ENCODE results near the gene CAGE1. TPM values are rescaled to one million over a fixed set of nuclear protein-coding genes. Genes with fewer than 3 reads are reported as not detected.

CAGE1 gene
- total and polyA plus RNA-seq, 2 experiments from 2014 or later = 0.09 to 0.66 TPM

GRCh38 chr6:7312616-7313504, 76.7 kb downstream of the CAGE1 start, which contains the start of gene SSR1:
Gene SSR1, minus strand, starts transcription at chr6:7313199. Its CDS starts 79 bp downstream, at chr6:7313120.
- TF ChIP-seq CTCF (IDR thresholded peaks at IDR 0.05; ENCODE audit: low read depth, low read length) = no peak
- Histone ChIP-seq H3K27ac (peak within 1 kb of the TSS; percentile 84), H3K4me1 (ENCODE audit: low read depth) (peaks cover 11% of the 10 kb centered on the region), H3K4me3 (peak within 1 kb of the TSS; percentile 86), H3K36me3 (peaks cover 8% of the 10 kb centered on the region), H3K9me3 (ENCODE audit: low read depth) (no peaks in the 10 kb centered on the region), H3K27me3 (no peaks in the 10 kb centered on the region)
- DNase-seq (ENCODE audit: low read depth in 1 of 2, low spot score in 1 of 2) = peak; percentile 98 to 99

- Histone ChIP-seq H3K27ac (peak overlapping the region; percentile 81), H3K9me3 (ENCODE audit: low read depth) (no peaks in the 10 kb centered on the region), H3K4me1 (ENCODE audit: low read depth) (peaks cover 11% of the 10 kb centered on the region), H3K36me3 (peaks cover 11% of the 10 kb centered on the region), H3K27me3 (no peaks in the 10 kb centered on the region), H3K4me3 (peak overlapping the region; percentile 86)
- peak in 1 of 2 donors; percentile 2 for DNase-seq (ENCODE audit: low read depth in 1 of 2, low spot score in 1 of 2)
- TF ChIP-seq CTCF (IDR thresholded peaks at IDR 0.05; ENCODE audit: low read depth, low read length) = no peak
Observed at GRCh38 chr6:7311917-7312615, 77.5 kb downstream of the CAGE1 start.

- H3K27me3 ChIP-seq = no peaks in the 10 kb centered on the region
- TF ChIP-seq CTCF (IDR thresholded peaks at IDR 0.05; ENCODE audit: low read depth, low read length) = no peak
- peaks cover 11% of the 10 kb centered on the region for H3K36me3 ChIP-seq
- H3K9me3 ChIP-seq (ENCODE audit: low read depth) = no peaks in the 10 kb centered on the region
- H3K4me3 ChIP-seq = peak overlapping the region; percentile 86
- peak in 1 of 2 donors; percentile 50 for DNase-seq (ENCODE audit: low read depth in 1 of 2, low spot score in 1 of 2)
- no peak overlapping the region for H3K27ac ChIP-seq
- H3K4me1 ChIP-seq (ENCODE audit: low read depth) = peaks cover 11% of the 10 kb centered on the region
Observed at GRCh38 chr6:7311176-7311575, 78.4 kb downstream of the CAGE1 start.

GRCh38 chr6:7309050-7309449, 80.5 kb downstream of the CAGE1 start:
- no peak for DNase-seq (ENCODE audit: low read depth in 1 of 2, low spot score in 1 of 2)
- Histone ChIP-seq H3K4me1 (ENCODE audit: low read depth) (peaks cover 11% of the 10 kb centered on the region), H3K36me3 (peaks cover 24% of the 10 kb centered on the region), H3K9me3 (ENCODE audit: low read depth) (no peaks in the 10 kb centered on the region), H3K4me3 (no peak overlapping the region), H3K27ac (no peak overlapping the region), H3K27me3 (no peaks in the 10 kb centered on the region)
- TF ChIP-seq CTCF (IDR thresholded peaks at IDR 0.05; ENCODE audit: low read depth, low read length) = no peak

DNA sequence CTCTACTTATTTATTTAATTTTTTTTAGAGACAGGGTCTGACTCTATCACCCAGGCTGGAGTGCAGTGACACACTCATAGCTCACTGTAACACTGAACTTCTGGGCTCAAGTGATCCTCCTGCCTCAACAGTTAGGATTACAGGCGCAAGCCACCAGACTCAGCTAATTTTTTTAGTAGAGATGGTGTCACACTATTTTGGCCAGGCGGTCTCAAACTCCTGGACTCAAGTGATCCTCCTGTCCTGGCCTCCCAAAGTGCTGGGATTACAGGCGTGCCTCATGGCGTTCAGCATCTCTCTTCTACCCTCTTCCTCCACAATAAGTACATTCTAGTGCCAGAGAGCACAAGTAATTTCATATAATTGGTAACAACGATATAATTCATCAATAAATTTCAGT, 82.0 kb downstream of the CAGE1 start:
- DNase-seq (ENCODE audit: low read depth in 1 of 2, low spot score in 1 of 2) = no peak
- no peak for TF ChIP-seq CTCF (IDR thresholded peaks at IDR 0.05; ENCODE audit: low read depth, low read length)
- Histone ChIP-seq H3K4me3 (no peak overlapping the region), H3K36me3 (peaks cover 29% of the 10 kb centered on the region), H3K27me3 (no peaks in the 10 kb centered on the region), H3K9me3 (ENCODE audit: low read depth) (no peaks in the 10 kb centered on the region), H3K27ac (no peak overlapping the region), H3K4me1 (ENCODE audit: low read depth) (peaks cover 11% of the 10 kb centered on the region)
